ENCODE data around the gene SUSD4.
A peak's percentile ranks its signal among the peaks of the same experiment; 100 is the strongest.
"Not testable (repeated sequence)": the region's sequence is repeated elsewhere in the genome, so short reads cannot be mapped to it uniquely, and the experiment has no call there.

The SUSD4 gene

GRCh38 chr1:223363856-223364684 is at the start of gene SUSD4:
Gene SUSD4, minus strand, starts transcription at chr1:223364176. Its CDS starts 751 bp downstream, at chr1:223363425.
- H3K27ac ChIP-seq = peak within 1 kb of the TSS in 5 of 21 experiments; percentile 9 to 62 (median 32)

GRCh38 chr1:223413216-223413615 is 49.2 kb upstream of the SUSD4 start:
- Histone ChIP-seq H3K27ac (no peak overlapping the region), H3K4me3 (no peak overlapping the region)

More at GRCh38 chr1:223363856-223364684, at the start of gene SUSD4:
- peak within 1 kb of the TSS; percentile 28 to 57 (median 43) for H3K4me3 ChIP-seq

GRCh38 chr1:223411710-223412109 is 47.7 kb upstream of the SUSD4 start:
- Histone ChIP-seq H3K4me3 (no peak overlapping the region), H3K27ac (no peak overlapping the region)

GRCh38 chr1:223411309-223411708 is 47.3 kb upstream of the SUSD4 start:
- no peak overlapping the region for H3K27ac ChIP-seq
- no peak overlapping the region for H3K4me3 ChIP-seq

GRCh38 chr1:223410036-223410435 is 46.1 kb upstream of the SUSD4 start:
- H3K4me3 ChIP-seq = no peak overlapping the region
- no peak overlapping the region for H3K27ac ChIP-seq

- Histone ChIP-seq H3K27ac (no peak overlapping the region), H3K4me3 (no peak overlapping the region)
Observed at GRCh38 chr1:223405507-223405906, 41.5 kb upstream of the SUSD4 start.

GRCh38 chr1:223403184-223403815 is 39.3 kb upstream of the SUSD4 start:
- H3K4me3 ChIP-seq = no peak overlapping the region
- H3K27ac ChIP-seq = no peak overlapping the region

GRCh38 chr1:223402790-223403142 is 38.8 kb upstream of the SUSD4 start:
- Histone ChIP-seq H3K27ac (no peak overlapping the region), H3K4me3 (no peak overlapping the region)

GRCh38 chr1:223401873-223402789 is 38.2 kb upstream of the SUSD4 start:
- no peak overlapping the region for H3K27ac ChIP-seq

GRCh38 chr1:223399393-223399792 is 35.4 kb upstream of the SUSD4 start:
- not testable (repeated sequence) for H3K4me3 ChIP-seq, H3K27ac ChIP-seq

More at GRCh38 chr1:223401873-223402789, 38.2 kb upstream of the SUSD4 start:
- no peak overlapping the region for H3K4me3 ChIP-seq

- Histone ChIP-seq H3K4me3 (no peak overlapping the region), H3K27ac (no peak overlapping the region)
Observed at GRCh38 chr1:223394706-223395105, 30.7 kb upstream of the SUSD4 start.

- no peak overlapping the region for H3K4me3 ChIP-seq
- H3K27ac ChIP-seq = no peak overlapping the region
Observed at GRCh38 chr1:223394242-223394641, 30.3 kb upstream of the SUSD4 start.

- Histone ChIP-seq H3K4me3 (peak within 1 kb of the TSS; percentile 11 to 41 (median 27)), H3K27ac (no peak within 1 kb of the TSS)
Observed at GRCh38 chr1:223393275-223394214, 29.6 kb upstream of the SUSD4 start, which contains the start of gene CCDC185. Gene CCDC185, plus strand, starts transcription at chr1:223393415. Its CDS starts 61 bp downstream, at chr1:223393476.

GRCh38 chr1:223390618-223391017 is 26.6 kb upstream of the SUSD4 start:
- Histone ChIP-seq H3K27ac (no peak overlapping the region), H3K4me3 (no peak overlapping the region)

- Histone ChIP-seq H3K4me3 (no peak overlapping the region), H3K27ac (no peak overlapping the region)
Observed at GRCh38 chr1:223386013-223386412, 22.0 kb upstream of the SUSD4 start.

- Histone ChIP-seq H3K4me3 (no peak overlapping the region), H3K27ac (no peak overlapping the region)
Observed at GRCh38 chr1:223378754-223379153, 14.8 kb upstream of the SUSD4 start.

GRCh38 chr1:223374064-223374610 is 10.2 kb upstream of the SUSD4 start:
- Histone ChIP-seq H3K27ac (no peak overlapping the region), H3K4me3 (no peak overlapping the region)

- no peak overlapping the region for H3K27ac ChIP-seq
Observed at GRCh38 chr1:223364685-223365382, 858 bp upstream of the SUSD4 start.

More at GRCh38 chr1:223364685-223365382, 858 bp upstream of the SUSD4 start:
- H3K4me3 ChIP-seq = peak overlapping the region; percentile 24 to 57 (median 38)

Data from skin epidermis (tissue), 12 donors.